ENCODE data around the gene VMP1. TPM values are rescaled to one million over a fixed set of nuclear protein-coding genes. Genes with fewer than 3 reads are reported as not detected.

VMP1 gene
- total and polyA plus RNA-seq, 2 of the 4 experiments (the other 2 are of a cell fraction), result 89.8 to 197 TPM

- Histone ChIP-seq H2AFZ (replicated peaks; ENCODE audit: low read length, poor library complexity) (no peak overlapping the region), H2BK20ac (ENCODE audit: low read depth, low read length) (no peak overlapping the region), H3K14ac (replicated peaks; ENCODE audit: low read depth, low read length) (no peak overlapping the region), H3K4me3 (ENCODE audit: insufficient read depth, low read depth, low read length) (no peak overlapping the region), H3K36me3 (ENCODE audit: control insufficient read depth, insufficient read depth, low read length) (no peaks in the 10 kb centered on the region), H4K91ac (ENCODE audit: insufficient read depth, low read depth, low read length) (no peak overlapping the region), H3K27me3 (ENCODE audit: control insufficient read depth, insufficient read depth, low read length) (no peaks in the 10 kb centered on the region), H3K23ac (ENCODE audit: low read depth, low read length) (no peak overlapping the region), H3K56ac (ENCODE audit: extremely low read depth, insufficient read depth, low read length) (no peak overlapping the region), H2AK9ac (replicated peaks; ENCODE audit: low read depth, low read length, poor library complexity) (no peak overlapping the region), H3K4me2 (ENCODE audit: low read depth, low read length) (no peak overlapping the region), H4K5ac (ENCODE audit: low read depth, low read length) (no peak overlapping the region), H3K27ac (ENCODE audit: insufficient read depth, low read length) (no peak overlapping the region), H2BK5ac (ENCODE audit: low read depth, low read length, poor library complexity, severe bottlenecking) (no peak overlapping the region), H3K79me1 (ENCODE audit: low read depth in 1 of 2, low read length in 2 of 2) (peaks cover 23 to 59% of the 10 kb centered on the region in 2 experiments), H3K9me3 (ENCODE audit: control insufficient read depth, insufficient read depth, low read length) (no peaks in the 10 kb centered on the region), H4K8ac (ENCODE audit: low read depth in 2 of 2, low read length in 2 of 2) (no peak overlapping the region), H3K9me1 (ENCODE audit: insufficient read depth, low read length) (peaks cover 2% of the 10 kb centered on the region; the same call in 1 of the 2 replicates), H3K4ac (ENCODE audit: low read depth, low read length) (no peak overlapping the region), H2BK15ac (ENCODE audit: low read depth, low read length) (no peak overlapping the region), H3K9ac (ENCODE audit: low read depth, low read length) (no peak overlapping the region), H3K18ac (ENCODE audit: low read depth, low read length) (no peak overlapping the region), H3K4me1 (ENCODE audit: control insufficient read depth, insufficient read depth, low read length) (no peaks in the 10 kb centered on the region; the same call in 1 of the 2 replicates), H2BK120ac (ENCODE audit: low read depth, low read length) (no peak overlapping the region), H2AK5ac (ENCODE audit: low read depth, low read length) (no peak overlapping the region), H4K20me1 (ENCODE audit: insufficient read depth, low read length) (peaks cover 2% of the 10 kb centered on the region; the same call in 1 of the 2 replicates)
- ChIA-PET CTCF (interaction anchor here (0.6 kb wide), 1 partner anchor 104 kb away, joined by 3 read pairs; no protein-coding TSS in a partner anchor), POLR2A (ENCODE audit: unreplicated experiment) (no interaction called here)
- ATAC-seq (ENCODE audit: low read depth) (no peak), DNase-seq (no peak)
- intact Hi-C loops (cut with micrococcal nuclease) (no loop called here), dilution Hi-C loops (cut with HindIII; ENCODE audit: low sequenced_read_pairs, unreplicated experiment) (no loop called here), in situ Hi-C loops (cut with MboI; ENCODE audit: low sequenced_read_pairs) (no loop called here)
- WGBS, 2 experiments (ENCODE audit: extremely low coverage in 2 of 2, insufficient read length in 1 of 2), result no CpG with 5 or more reads among the region's 1 CpG
- BruUV-seq (replicated peaks), result no TSS peak
- TF ChIP-seq FOS (IDR thresholded peaks at IDR 0.05; ENCODE audit: low read depth, low read length), result no peak
- peak; percentile 48; the same call in 1 of the 2 replicates for TF ChIP-seq MAFK (IDR thresholded peaks at IDR 0.05; ENCODE audit: low read depth, low read length)
- TF ChIP-seq CHD1 (IDR thresholded peaks at IDR 0.05; ENCODE audit: low read depth, low read length), result no peak
- TF ChIP-seq RAD21 (IDR thresholded peaks at IDR 0.05; ENCODE audit: low read length), result no peak
Measured at GRCh38 chr17:59727817-59728533, 20.5 kb downstream of the VMP1 start.

All from IMR-90 (cell line).